GM19328 (cell line): ENCODE results near the gene PPEF2.
A peak's percentile ranks its signal among the peaks of the same experiment; 100 is the strongest.

Experiments used
- ATAC-seq: cut with Tn5 transposase; IDR thresholded peaks from one replicate; pipeline ENCODE4 v1.9.1; 2021; ENCODE audit warnings: mild to moderate bottlenecking, moderate library complexity; ENCODE audit not compliant: unreplicated experiment

The PPEF2 gene

DNA sequence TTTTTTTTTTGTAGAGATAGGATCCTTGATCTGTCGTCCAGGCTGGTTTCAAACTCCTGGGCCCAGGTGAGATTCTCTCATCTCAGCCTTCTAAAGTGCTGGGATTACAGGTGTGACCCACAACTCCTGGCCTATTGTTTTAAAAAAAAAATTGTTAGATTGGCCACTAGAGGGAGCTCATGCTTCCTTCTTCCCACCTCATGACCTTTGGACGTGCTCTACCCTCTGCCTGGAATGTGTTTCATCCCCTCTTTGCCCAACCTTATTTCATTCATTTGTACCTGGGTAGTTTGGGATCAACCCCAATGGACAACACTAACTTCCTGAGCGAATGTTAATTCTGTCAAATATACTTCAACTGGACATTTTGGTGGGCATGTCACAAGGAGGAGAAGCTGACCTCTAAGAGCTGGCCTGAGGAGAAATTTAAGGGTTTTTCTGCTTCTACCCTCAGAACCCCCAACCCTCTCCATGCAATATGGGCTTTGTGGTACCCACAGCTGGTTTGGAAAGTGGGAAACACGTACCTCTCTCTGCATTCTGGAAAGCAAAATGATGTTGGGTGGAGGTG lies 6.4 kb downstream of the PPEF2 start:
- ATAC-seq, result no peak

DNA sequence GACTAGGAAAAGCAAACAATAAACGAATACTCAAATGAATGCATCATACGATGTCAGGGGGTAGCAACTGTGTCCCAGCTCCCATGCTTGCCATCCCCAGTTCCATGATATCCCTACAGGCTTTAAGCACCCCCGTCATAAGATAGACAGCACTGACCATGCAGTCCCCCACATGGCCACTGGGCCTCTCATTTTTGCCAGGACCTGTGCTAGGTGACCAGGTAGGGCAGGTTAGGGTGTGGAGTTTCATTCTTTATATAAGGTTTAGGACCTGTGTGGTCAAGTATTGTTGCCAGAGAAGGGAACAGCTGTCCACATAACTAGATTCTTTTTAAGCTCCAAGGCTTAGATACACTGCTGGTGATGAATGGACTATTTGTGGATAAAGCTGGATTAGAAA lies 9.7 kb downstream of the PPEF2 start:
- ATAC-seq, result no peak

DNA sequence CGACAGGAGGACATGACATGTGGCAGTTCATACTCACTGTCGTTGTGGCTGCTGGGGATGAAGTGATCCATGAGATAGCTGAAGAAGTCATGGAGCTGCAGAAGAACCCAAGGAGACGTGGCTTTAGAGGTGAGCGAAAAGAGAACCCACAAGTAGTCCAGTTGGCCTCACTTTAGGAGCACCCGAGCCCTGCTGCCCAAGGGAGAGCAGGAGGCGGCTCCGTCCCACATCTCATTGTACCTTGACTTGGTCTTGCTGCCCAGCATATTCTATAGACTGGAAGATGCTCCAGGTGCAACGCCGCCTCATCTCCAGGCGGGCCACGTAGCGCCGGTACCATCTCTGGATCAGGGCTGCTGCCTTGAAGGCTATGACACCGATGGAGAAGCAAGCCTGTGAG lies 10.6 kb downstream of the PPEF2 start:
- no peak for ATAC-seq

DNA sequence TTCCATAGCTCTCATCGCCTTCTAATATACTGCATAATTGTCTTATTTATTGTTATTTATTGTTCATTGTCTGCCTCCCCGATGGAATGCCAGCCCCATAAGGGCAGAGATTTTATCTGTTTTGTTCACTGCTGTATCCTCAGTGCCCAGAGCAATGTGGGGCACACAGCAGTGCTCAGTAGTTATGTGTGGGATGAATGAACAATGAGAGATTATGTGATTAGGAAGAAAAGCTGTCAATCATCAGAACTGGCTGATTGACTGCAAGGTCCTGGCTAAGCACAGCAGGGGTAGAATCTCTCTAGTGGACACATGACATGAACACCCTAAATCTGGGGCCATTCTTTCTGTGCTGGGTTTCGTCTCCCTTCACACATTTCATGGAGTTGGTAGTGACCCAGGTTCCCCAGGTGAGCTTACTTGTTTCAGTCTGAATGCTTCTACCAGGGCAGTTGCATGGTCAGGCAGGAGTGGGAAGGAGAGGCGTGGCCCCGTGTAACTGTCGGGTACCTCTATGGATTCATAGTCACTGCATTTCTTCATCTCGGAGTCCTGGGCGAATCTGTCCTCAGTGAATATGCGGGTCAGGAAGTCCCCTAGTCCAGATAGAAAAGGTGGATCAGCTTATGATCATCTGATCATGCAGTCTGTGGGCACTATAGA lies 12.6 kb downstream of the PPEF2 start:
- no peak for ATAC-seq

DNA sequence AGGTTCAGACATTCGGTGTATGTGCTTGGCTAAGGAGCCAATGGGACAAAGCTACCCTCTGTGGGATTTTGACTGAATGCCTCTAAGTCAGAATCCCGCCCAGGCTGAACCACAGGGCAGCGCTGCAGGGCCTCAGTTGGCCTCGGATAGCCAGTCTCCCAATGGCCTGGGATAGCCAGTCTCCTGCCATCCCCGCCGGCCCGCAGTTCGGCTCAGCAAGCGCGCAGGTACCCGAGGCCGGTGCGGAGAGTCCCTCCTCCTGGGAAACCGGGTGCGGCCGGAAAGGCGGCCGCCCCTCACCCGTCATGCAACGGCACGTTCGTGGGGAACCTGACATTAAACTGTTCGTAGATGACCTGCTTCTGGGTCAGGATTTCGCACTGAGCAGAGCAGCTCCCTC lies 16.1 kb downstream of the PPEF2 start:
- no peak for ATAC-seq

DNA sequence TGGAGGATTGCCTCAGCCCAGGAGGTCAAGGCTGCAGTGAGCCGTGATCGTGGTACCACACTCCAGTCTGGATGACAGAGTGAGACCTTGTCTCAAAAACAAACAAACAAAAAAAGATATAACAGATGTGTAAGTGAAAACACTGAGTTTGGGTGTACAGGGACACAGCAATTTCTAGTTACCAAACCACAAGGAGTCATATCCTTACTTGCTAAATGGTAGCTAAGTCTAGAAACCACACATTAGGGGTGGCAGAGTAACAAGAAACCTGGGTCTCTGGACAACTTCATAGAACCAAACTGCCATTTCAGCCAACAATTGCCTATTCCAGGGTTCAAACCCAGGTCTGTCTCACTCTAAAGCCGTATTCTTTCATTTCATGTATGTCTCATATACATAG lies 20.8 kb downstream of the PPEF2 start:
- ATAC-seq, result no peak

DNA sequence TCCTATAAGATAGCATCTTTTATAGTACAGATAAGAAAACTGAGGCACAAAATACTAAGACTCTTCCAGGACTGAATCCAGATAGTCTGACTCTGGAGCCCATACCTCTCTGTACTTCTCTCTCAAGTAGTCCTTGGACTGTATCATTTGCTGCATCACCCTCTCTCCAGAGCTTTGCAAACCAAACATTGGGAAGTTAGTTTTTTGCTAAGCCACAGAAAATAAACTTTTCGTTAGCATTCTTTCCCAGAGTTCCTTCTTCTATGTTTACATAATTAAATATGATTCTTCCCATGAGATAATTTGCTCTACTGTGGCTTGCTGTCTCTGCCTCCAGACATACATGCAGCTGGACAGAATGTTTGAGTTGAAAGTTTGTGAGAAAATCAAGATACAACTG lies 22.0 kb downstream of the PPEF2 start:
- ATAC-seq, result no peak

DNA sequence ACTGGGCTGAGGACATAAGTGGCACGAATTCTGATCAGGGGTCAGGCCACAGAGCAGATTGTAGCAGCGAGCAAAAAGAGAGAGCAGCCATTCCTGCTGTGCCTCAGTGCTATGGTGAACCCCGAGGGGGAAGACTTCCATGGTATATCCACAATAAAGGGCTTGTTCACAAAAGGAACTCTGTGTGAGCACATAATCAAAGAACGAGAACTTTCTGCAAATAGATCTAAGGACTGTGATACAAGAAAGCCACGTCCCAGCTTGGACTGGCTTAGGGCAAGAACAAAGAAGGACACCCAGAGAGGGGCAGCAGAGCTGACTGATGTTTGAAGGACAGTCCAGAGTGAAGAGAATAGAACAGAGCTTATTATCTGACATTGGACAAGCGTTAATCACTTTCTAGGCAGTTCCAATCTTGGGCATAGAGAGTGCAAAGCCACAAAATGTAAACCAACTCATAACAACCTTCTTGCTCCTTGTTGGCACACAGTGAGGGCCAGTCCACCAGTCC lies 24.0 kb downstream of the PPEF2 start:
- no peak for ATAC-seq

DNA sequence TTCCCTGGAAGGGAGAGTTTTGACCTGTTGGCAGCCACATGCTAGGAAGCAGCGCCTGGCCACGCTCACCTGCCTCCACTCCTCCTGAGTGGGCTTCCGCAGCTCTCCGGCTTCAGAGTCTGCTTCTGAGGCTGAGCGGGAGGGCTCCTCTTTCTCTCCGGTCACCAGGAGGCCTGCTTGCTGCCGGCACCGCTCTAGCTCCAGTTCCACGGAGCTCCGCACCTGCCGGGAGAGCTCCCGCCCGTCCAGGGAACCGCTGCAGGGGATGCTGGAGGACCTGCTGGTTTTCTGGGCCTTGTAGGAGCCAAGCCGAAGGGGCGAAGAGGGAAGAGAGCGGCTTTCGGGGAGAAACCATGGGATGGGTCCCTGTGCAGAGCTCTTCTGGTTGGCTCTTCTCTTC lies 26.0 kb downstream of the PPEF2 start:
- ATAC-seq, result no peak

DNA sequence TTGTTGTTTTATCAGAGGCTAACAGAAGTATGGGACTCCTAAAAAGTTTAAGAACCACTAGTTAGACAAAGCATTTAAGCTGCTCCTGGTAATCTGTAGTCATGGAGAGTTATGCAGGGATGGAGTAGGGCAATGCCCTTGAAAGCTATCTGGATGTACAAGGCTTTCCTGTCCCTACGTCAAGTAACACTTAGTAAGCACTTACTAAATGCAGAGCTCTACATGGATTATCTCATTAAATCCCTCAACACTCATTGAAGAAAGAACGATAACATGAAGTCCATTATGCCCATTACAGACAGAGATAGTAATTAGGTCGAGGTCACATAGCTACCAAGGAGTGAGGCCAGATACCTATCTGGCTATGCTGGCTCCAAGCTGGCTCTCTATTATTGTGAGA lies 33.2 kb downstream of the PPEF2 start:
- no peak for ATAC-seq

DNA sequence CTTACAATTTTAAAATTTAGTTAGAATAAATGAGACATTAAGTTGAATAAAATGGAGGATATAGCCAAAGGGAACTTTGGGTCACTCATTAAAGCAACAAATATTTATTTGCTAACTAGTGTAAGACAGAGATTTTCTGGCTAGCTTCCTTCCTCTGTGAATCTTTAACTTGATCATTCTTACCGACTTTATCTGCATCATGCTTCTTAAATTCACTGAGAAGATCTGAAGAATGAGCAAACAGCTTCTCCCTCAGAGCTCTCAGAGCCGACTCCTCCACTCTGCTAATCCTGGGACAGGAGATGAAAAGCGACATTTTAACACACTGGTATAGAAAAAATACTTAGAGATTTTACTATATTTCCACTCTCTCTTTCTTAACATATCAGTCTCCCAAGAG lies 35.1 kb downstream of the PPEF2 start:
- no peak for ATAC-seq

DNA sequence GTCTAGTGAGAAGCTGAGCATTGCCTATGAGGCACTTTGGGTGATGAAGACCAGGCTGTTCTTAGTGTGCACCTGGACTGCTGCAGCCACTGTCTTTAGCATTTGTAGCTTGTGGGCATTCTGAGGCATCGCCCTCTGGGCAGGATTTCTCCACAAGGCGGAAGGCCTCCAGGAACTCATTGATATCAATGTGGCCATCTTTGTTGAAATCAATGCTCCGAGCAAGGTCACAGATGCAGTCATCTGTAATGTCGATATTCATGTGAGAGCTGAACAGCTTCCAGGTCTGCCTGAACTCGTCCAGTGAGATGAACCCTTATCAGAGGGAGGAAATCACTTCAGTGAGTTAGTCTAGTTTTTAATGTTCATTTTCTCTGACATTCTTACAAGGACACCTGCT lies 41.6 kb downstream of the PPEF2 start:
- ATAC-seq, result no peak

DNA sequence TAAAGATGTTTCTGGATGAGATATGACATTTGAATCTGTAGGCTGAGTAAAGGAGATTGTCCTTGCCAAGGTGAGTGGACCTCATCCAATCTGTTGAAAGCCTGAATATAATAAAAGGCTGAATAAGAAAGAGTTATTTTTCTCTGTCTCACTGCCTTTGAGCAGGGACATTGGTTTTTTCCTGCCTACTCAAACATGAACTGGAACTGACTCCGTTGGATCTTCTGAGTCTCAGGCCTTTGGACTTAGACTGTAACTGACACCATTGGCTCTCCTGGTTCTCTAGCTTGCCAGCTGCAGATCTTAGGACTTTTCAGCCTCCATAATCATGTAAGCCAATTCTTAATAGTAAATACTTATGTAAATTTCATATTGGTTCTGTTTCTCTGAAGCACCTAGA lies 43.5 kb downstream of the PPEF2 start:
- no peak for ATAC-seq

DNA sequence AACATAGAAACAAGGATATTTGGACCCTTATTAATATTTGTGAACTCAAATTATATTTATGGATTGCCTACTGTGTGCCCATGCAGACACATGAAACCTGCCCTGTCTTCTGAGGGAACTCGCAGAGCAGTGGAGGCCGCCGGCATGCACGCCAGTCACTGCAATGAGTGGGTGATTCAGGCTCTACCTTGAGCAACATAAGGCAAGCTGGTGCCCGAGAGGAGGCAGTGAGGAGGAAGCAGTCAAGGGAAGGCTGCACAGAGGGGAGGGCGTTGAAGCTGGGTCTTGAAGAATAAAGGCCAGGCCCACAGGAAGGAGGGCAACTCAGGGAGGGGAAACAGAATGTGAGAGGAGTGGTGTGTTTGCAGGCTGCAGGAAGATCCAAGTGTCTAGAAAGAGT lies 52.8 kb downstream of the PPEF2 start:
- ATAC-seq, result no peak

DNA sequence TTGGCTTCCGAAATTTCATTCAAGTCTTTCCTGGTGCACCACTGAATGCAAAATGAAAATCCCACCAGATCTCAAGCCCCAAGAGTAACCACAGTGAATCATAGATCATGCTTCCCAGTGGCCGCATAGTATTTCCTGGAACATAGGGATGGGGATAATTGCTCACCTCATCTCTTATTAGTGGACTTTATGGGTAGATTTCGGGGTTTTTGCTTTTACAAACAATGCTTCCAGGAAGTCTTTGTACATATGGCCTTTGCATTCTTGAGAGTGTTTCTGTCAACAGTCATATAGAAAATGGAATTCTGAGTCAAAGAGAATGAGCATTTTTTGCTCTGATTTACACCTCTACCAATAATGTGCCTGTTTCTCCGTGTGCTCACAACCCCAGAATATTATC lies 53.4 kb downstream of the PPEF2 start:
- no peak for ATAC-seq

DNA sequence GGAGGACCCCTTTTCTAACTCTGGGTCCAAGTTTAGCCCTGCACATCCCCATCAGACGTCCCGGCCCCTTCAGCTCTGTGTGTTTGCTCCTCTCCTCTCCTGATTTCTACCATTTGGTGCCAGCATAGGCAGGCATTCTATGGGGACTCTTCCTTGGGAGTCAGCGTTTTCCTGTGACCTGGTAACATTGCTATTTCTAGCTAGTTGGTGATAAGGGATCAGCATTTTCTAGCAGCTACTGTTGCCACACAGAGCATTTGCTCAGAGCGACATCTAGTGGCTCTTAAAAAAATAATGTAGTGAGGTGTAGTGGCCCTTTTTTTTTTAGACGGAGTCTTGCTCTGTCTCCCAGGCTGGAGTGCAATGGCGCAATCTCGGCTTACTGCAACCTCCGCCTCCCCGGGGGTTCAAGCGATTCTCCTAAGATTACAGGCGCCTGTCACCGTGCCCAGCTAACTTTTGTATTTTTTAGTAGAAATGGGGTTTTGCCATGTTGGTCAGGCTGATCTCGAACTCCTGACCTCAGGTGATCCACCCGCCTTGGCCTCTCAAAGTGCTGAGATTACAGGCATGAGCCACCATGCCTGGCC lies 54.0 kb downstream of the PPEF2 start:
- peak; percentile 65 for ATAC-seq

DNA sequence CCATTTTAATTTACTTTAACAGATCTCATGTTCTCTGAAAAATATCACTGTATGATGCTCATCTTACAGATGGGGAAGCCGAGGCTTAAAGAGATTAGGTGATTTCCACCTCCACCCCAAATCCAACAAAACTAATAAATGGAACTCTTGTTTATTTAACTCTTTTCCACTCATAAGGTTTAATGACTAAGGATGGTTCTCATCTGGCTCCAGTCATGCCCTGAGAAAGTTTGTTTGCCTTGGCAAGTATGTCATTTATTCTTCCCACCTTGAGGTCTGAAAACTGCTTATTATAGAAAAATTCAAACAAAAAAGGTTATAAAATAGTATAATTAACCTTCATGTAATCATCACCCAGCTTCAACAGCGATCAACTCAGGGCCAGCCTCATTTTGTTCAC lies 56.3 kb downstream of the PPEF2 start:
- no peak for ATAC-seq

DNA sequence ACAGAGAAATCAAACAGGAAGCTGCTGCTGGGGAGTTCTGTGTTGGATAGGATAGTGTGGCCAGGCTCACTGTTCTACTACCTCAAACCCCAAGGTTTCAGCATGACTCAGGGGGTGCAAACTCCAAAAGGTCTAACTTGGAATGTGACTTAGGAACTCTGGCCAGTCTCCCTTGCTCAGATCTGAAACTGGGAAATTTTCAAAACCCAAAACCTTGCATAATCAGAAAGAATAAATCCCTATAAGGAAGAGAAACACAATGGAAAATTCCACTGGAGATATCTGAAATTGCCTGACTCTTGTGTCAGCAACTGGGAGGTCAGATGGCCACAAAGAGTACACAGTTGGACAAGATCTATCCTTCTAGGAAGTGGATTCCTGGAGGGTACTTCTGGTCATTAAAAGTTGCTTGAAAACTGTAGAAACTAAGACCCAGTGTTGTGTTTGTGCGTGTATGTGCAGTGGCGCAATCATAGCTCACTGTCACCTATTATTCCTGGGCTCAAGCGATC lies 58.0 kb downstream of the PPEF2 start:
- no peak for ATAC-seq

DNA sequence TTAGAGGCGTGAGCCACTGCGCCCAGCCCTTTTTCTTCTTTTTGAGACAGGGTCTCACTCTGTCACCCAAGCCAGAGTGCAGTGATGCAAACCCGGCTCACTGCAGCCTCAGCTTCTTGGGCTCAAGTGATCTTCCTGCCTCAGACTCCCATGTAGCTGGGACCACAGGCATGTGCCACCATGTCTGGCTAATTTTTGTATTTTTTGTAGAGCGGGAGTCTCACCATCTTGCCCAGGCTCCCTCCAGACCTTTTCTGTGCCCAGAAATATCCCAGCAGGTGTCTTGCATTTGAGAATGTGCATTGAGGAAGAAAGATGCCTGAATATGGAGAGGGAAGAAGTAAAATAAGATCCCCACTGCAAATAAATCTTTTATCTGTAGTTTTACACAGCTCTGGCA lies 58.7 kb downstream of the PPEF2 start:
- no peak for ATAC-seq

DNA sequence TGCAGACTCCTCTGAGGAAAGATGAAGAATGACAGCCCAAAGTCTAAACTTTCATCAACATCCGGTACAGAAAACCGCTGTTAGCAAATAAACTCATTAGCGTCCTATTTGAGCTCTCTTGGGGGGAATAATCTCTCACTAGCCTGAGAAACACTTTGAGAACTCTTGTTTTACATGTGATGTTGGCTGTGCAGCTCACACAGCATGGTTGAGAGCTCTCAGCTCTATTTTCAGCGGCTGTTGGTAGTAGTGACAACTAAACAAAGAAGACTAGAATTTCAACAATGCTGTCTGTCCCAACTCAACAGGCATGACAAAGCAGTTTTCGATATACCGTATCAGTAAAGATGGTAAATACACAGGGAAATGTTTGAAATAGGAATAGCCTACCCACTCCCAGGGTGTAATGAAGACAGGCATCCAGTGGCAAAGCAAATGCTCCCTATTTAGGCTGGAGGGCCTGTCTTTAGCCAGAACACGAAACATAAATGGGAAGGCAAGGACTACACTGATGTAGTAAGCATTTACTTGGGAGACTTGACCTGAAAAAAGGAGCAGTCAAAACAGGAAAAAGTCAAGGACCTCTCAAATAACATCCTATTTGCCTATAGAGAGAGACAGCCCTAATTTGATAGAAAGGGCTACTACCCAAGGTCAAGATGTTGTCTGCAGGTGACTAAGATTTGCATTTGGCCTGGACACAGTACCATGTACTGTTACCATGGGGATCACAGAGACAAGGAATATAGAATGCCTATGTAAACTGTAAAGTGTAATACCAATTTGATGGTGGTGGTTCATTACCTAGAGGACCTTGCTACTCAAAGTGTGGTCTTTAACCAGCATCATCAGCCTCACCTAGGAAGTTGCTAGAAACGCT lies 60.4 kb downstream of the PPEF2 start:
- ATAC-seq, result no peak

DNA sequence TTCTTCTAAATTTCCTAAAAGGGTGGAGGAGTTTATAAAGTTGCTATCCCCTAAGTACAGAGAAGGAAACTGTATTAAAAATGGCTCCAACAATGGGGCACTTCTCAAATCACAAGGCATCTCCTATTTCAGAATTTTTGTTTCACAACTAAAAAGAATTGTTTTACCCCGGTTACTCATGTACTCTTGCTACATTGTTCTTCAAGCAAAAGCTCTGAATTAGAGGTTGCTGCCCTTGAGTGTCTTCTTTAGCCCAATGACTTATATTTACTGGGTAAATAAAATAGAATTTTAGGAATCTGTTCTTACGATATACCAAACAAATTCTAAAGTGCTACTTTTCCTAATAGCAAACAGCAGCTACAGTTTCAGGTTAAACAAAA lies 67.5 kb downstream of the PPEF2 start:
- no peak for ATAC-seq
